ENCODE results near the gene STUB1. TPM values are rescaled to one million over a fixed set of nuclear protein-coding genes. Genes with fewer than 3 reads are reported as not detected.

The STUB1 gene
- total and polyA plus RNA-seq, 2 donors (not counting 1 experiment from before 2014, with no cell fraction given), result 94.3 to 116 TPM

DNA sequence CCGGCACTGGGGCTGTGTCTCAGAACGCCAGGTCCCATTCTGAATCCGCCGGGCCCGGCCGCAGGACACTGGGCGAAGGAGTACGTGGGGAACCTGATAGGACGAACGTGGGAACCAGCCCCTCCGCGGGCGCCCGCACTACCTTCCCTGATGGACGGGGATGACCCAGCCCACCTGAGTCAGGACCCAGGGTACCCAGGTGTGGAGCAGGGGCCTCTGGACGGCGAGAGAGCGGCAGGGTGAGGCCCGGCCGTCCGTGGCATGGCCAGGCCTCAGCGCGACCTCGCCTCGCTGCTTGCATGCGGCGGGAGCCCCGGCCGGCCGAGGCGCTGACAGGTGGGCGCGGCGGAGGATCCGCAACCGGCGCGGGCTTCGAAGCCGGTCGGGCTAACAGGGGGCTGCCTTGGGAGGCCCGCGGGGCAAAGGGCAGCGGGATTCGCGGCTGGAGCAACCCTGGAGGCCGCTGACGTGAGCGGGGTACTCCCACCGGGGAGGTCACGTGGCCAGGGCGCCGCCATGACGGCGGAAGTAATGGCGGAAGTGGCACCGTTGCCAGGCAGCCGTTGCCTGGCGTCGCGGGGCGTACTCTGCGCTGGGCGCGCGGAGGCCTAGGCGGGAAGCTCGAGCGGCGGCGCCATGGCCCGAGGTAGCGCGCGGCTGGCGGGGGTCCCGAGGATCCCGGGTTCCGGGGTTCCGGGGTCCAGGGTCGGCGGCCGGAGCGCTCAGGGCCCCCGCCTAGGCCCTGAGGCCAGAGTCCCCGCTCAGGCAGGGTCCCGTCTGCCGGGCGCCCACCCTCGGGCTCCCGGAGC lies 31.2 kb upstream of the STUB1 start, which contains the start of gene WDR90:
Gene WDR90 (plus strand): TSS at position 585 of the 809 bp plus-strand sequence. CDS start 52 bp downstream, at position 637.
- Mint-ChIP-seq H3K27ac (peak within 1 kb of the TSS; percentile 86), H3K4me1 (peaks cover 19% of the 10 kb centered on the region), H3K4me3 (peak within 1 kb of the TSS; percentile 84), H3K9me3 (ENCODE audit: insufficient read depth) (no peaks in the 10 kb centered on the region), H3K27me3 (no peaks in the 10 kb centered on the region)
- ChIA-PET POLR2A (interaction anchor here (0.6 to 1.0 kb wide), 3 partner anchors 12 to 1058 kb away, joined by 4 to 6 read pairs (median 5); no protein-coding TSS in a partner anchor), CTCF (interaction anchor here (0.6 to 1.4 kb wide), 4 partner anchors 11 to 442 kb away, joined by 4 to 6 read pairs (median 4); partner anchors contain the start of gene METTL26)
- H3K27ac ChIP-seq (ENCODE audit: low read length in 2 of 2), result peak within 1 kb of the TSS; percentile 79 to 90
- peaks cover 8% of the 10 kb centered on the region for H4K20me1 ChIP-seq (ENCODE audit: control insufficient read depth, insufficient read depth, low read length, poor library complexity, severe bottlenecking)
- ATAC-seq (ENCODE audit: low read depth) (peak; percentile 87), DNase-seq (peak; percentile 94)
- no peaks in the 10 kb centered on the region for H3K27me3 ChIP-seq (replicated peaks in 1 of 4; ENCODE audit: control extremely low read depth in 1 of 4, control insufficient read depth in 3 of 4, insufficient read depth in 4 of 4, low read length in 3 of 4)
- under 1% methylated on average over 91 of the region's 91 CpGs for WGBS (ENCODE audit: insufficient coverage)
- H3K4me3 ChIP-seq (ENCODE audit: control extremely low read depth in 1 of 5, extremely low read depth in 1 of 5, insufficient read depth in 1 of 5, low read depth in 2 of 5, low read length in 4 of 5), result peak within 1 kb of the TSS; percentile 27 to 76 (median 67)
- no peaks in the 10 kb centered on the region for H3K36me3 ChIP-seq (replicated peaks in 1 of 2; ENCODE audit: control extremely low read depth in 1 of 2, control insufficient read depth in 1 of 2, extremely low read depth in 1 of 2, insufficient read depth in 2 of 2, low read length in 1 of 2)
- TF ChIP-seq, protein P1, sequence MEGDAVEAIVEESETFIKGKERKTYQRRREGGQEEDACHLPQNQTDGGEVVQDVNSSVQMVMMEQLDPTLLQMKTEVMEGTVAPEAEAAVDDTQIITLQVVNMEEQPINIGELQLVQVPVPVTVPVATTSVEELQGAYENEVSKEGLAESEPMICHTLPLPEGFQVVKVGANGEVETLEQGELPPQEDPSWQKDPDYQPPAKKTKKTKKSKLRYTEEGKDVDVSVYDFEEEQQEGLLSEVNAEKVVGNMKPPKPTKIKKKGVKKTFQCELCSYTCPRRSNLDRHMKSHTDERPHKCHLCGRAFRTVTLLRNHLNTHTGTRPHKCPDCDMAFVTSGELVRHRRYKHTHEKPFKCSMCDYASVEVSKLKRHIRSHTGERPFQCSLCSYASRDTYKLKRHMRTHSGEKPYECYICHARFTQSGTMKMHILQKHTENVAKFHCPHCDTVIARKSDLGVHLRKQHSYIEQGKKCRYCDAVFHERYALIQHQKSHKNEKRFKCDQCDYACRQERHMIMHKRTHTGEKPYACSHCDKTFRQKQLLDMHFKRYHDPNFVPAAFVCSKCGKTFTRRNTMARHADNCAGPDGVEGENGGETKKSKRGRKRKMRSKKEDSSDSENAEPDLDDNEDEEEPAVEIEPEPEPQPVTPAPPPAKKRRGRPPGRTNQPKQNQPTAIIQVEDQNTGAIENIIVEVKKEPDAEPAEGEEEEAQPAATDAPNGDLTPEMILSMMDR (IDR thresholded peaks at IDR 0.05), result no peak
- no peak for TF ChIP-seq EZH2 (IDR thresholded peaks at IDR 0.05; ENCODE audit: borderline replicate concordance, insufficient read depth, low read depth, low read length, poor library complexity, severe bottlenecking)
- H3K9ac ChIP-seq (ENCODE audit: low read length), result peak within 1 kb of the TSS; percentile 71
- H3K79me2 ChIP-seq (ENCODE audit: control insufficient read depth, insufficient read depth, low read length), result peaks cover 8% of the 10 kb centered on the region
- H3K4me2 ChIP-seq (replicated peaks; ENCODE audit: low read depth, low read length, poor library complexity, severe bottlenecking), result peak within 1 kb of the TSS; percentile 92
- peak within 1 kb of the TSS; percentile 92 for H2AFZ ChIP-seq (ENCODE audit: insufficient read depth, low read depth, low read length, poor library complexity, severe bottlenecking)
- peaks cover 15 to 20% of the 10 kb centered on the region in 2 donors for H3K4me1 ChIP-seq (ENCODE audit: control insufficient read depth in 2 of 2, insufficient read depth in 2 of 2, low read length in 2 of 2)
- H3K9me3 ChIP-seq (ENCODE audit: control extremely low read depth in 1 of 3, control insufficient read depth in 2 of 3, insufficient read depth in 1 of 3, low read length in 2 of 3), result peaks cover 0 to 2% (median 0%) of the 10 kb centered on the region in 3 donors
- intact Hi-C loops (cut with micrococcal nuclease), result loop anchor here (1.0 to 2.0 kb wide), 6 partner anchors 8 to 60 kb away; partner anchors contain the start of genes JMJD8, MCRIP2 and METTL26

Measured in B cell (primary cell).